Bone marrow (tissue), 2 donors: ENCODE data around the gene DAPK3.

Experiments
- DNase-seq, 2 donors: peaks; one replicate each; lab custom pipeline; 2025; lab: John Stamatoyannopoulos, UW

DAPK3 gene

GRCh38 chr19:3910105-3910504, 60.8 kb downstream of the DAPK3 start:
- DNase-seq = no peak
